H1 (cell line): Measurements from ENCODE around the gene UBE2E1. TPM values are rescaled to one million over a fixed set of nuclear protein-coding genes. Genes with fewer than 3 reads are reported as not detected.

Experiments used
- CTCF ChIA-PET: fragments of 300-600 bp; sonication (Branson Sonifier 250); formaldehyde crosslinking; loops from one replicate; lab custom pipeline; 2021; ENCODE audit not compliant: partially characterized antibody; lab: Charles Lee
- POLR2A ChIA-PET: fragments of 300-600 bp; sonication (Branson Sonifier 250); formaldehyde crosslinking; loops from one replicate; lab custom pipeline; 2021; ENCODE audit warnings: inconsistent platforms; ENCODE audit not compliant: partially characterized antibody; lab: Charles Lee
- DNase-seq, 2 experiments: peaks; one replicate each; pipeline versions ENCODE4 v3.0.0 to v3.0.0-alpha.2; 2010 to 2022; ENCODE audit warnings: low spot score in 2 of 2, low read depth in 1 of 2, mixed read lengths in 1 of 2
- FAIRE-seq: peaks from 2 replicates; lab custom pipeline; 2011; peaks lifted over from hg19 to GRCh38; lab: Jason Lieb, UNC
- H2AFZ ChIP-seq: 2 replicates; pipeline ENCODE4 v1.8.1; 2012; ENCODE audit warnings: low read length, inconsistent platforms
- H2AK5ac ChIP-seq: 2 replicates; pipeline ENCODE4 v1.6.1; 2013; ENCODE audit warnings: low read depth, low read length
- H2BK120ac ChIP-seq: replicated peaks from 2 replicates; pipeline ENCODE3; 2013; ENCODE audit warnings: low read depth, low read length, inconsistent platforms
- H2BK12ac ChIP-seq: 2 replicates; pipeline ENCODE4 v1.6.1; 2013; ENCODE audit warnings: low read depth, low read length
- H2BK15ac ChIP-seq: 2 replicates; pipeline ENCODE4 v1.6.1; 2013; ENCODE audit warnings: low read length
- H2BK20ac ChIP-seq: 2 replicates; pipeline ENCODE4 v1.6.1; 2013; ENCODE audit warnings: low read length
- H2BK5ac ChIP-seq: 2 replicates; pipeline ENCODE4 v1.6.1; 2013; ENCODE audit warnings: low read depth, low read length
- H3K14ac ChIP-seq: 2 replicates; pipeline ENCODE4 v1.6.1; 2013; ENCODE audit warnings: inconsistent platforms; ENCODE audit not compliant: insufficient read length
- H3K18ac ChIP-seq: 2 replicates; pipeline ENCODE4 v1.6.1; 2013; ENCODE audit warnings: low read length; ENCODE audit errors: extremely low read depth
- H3K23ac ChIP-seq: 2 replicates; pipeline ENCODE4 v1.6.1; 2013; ENCODE audit warnings: inconsistent platforms; ENCODE audit not compliant: insufficient read length
- H3K23me2 ChIP-seq: 2 replicates; pipeline ENCODE4 v1.6.1; 2013; ENCODE audit warnings: low read depth, low read length
- H3K27ac ChIP-seq: 2 replicates; pipeline ENCODE4 v1.6.1; 2011; ENCODE audit warnings: low read depth, low read length, inconsistent platforms
- H3K27me3 ChIP-seq, 4 experiments: replicated peaks in 1 of 4; 1 replicate in 1 of 4; 2 replicates in 3 of 4; pipeline versions ENCODE4 v1.6.1 to v1.8.1; 2011 to 2013; ENCODE audit warnings: low read length in 3 of 4, mild to moderate bottlenecking in 3 of 4, inconsistent platforms in 2 of 4, mixed read lengths in 2 of 4, moderate library complexity in 1 of 4; ENCODE audit not compliant: control insufficient read depth in 3 of 4, insufficient read depth in 3 of 4; ENCODE audit errors: extremely low read depth in 1 of 4
- H3K36me3 ChIP-seq, 4 experiments: 2 replicates each; pipeline versions ENCODE4 v1.6.1 to v1.8.1; 2011 to 2013; ENCODE audit warnings: mild to moderate bottlenecking in 4 of 4, low read length in 3 of 4, moderate library complexity in 2 of 4, control low read depth in 1 of 4, inconsistent platforms in 1 of 4; ENCODE audit not compliant: insufficient read depth in 4 of 4, control insufficient read depth in 2 of 4
- H3K4ac ChIP-seq: replicated peaks from 2 replicates; pipeline ENCODE3; 2013; ENCODE audit warnings: low read length, low read depth, mixed read lengths, inconsistent platforms; ENCODE audit not compliant: insufficient read length
- H3K4me1 ChIP-seq, 4 experiments: replicated peaks in 1 of 4; 1 replicate in 1 of 4; 2 replicates in 3 of 4; pipeline versions ENCODE4 v1.6.1 to v1.8.1; 2011 to 2013; ENCODE audit warnings: low read length in 3 of 4, inconsistent platforms in 2 of 4, mixed read lengths in 1 of 4; ENCODE audit not compliant: insufficient read depth in 4 of 4, control insufficient read depth in 3 of 4
- H3K4me2 ChIP-seq, 2 experiments: 2 replicates each; pipeline versions ENCODE4 v1.6.1 to v1.8.1; 2011 to 2013; ENCODE audit warnings: low read depth in 2 of 2, low read length in 2 of 2, control low read depth in 1 of 2, inconsistent platforms in 1 of 2, mild to moderate bottlenecking in 1 of 2; ENCODE audit not compliant: insufficient read depth in 1 of 2
- H3K4me3 ChIP-seq, 4 experiments: fragments of 200-600, 300-600 bp in 1 of 4; sonication (generic), shearing (Covaris generic), sonication (Bioruptor Twin) in 1 of 4; 2 replicates each; pipeline versions ENCODE4 v1.5.1 to v1.8.1; 2011 to 2016; ENCODE audit warnings: low read length in 4 of 4, low read depth in 3 of 4, control low read depth in 2 of 4, inconsistent platforms in 2 of 4, mild to moderate bottlenecking in 2 of 4, mixed read lengths in 1 of 4, moderate library complexity in 1 of 4; ENCODE audit not compliant: insufficient read depth in 2 of 4; ENCODE audit errors: extremely low read depth in 1 of 4
- H3K56ac ChIP-seq: replicated peaks from 2 replicates; pipeline ENCODE3; 2013; ENCODE audit warnings: low read depth, mild to moderate bottlenecking, mixed read lengths, low read length, inconsistent platforms; ENCODE audit not compliant: insufficient read length
- H3K79me1 ChIP-seq: 2 replicates; pipeline ENCODE4 v1.6.1; 2013; ENCODE audit warnings: low read depth, low read length, control low read depth
- H3K79me2 ChIP-seq, 2 experiments: 2 replicates each; pipeline versions ENCODE4 v1.6.1 to v1.8.1; 2012 to 2013; ENCODE audit warnings: low read length in 2 of 2, mild to moderate bottlenecking in 2 of 2, inconsistent platforms in 1 of 2; ENCODE audit not compliant: insufficient read depth in 2 of 2, control insufficient read depth in 1 of 2
- H3K9ac ChIP-seq, 4 experiments: replicated peaks in 1 of 4; 1 replicate in 1 of 4; 2 replicates in 3 of 4; pipeline versions ENCODE4 v1.6.1 to v1.8.1; 2011 to 2013; ENCODE audit warnings: low read depth in 3 of 4, low read length in 3 of 4, control low read depth in 2 of 4, mild to moderate bottlenecking in 2 of 4, moderate library complexity in 2 of 4, inconsistent platforms in 1 of 4; ENCODE audit errors: extremely low read depth in 1 of 4
- H3K9me3 ChIP-seq, 2 experiments: 2 replicates each; pipeline versions ENCODE4 v1.6.1 to v1.8.1; 2012 to 2013; ENCODE audit warnings: mild to moderate bottlenecking in 2 of 2, moderate library complexity in 2 of 2, control low read depth in 1 of 2, inconsistent platforms in 1 of 2, low read depth in 1 of 2, low read length in 1 of 2, mixed read lengths in 1 of 2; ENCODE audit not compliant: insufficient read depth in 2 of 2
- H4K20me1 ChIP-seq, 2 experiments: replicated peaks in 1 of 2; 2 replicates each; pipeline versions ENCODE3 to v1.8.1; 2011 to 2013; ENCODE audit warnings: inconsistent platforms in 2 of 2, low read length in 2 of 2, mild to moderate bottlenecking in 1 of 2; ENCODE audit not compliant: insufficient read depth in 2 of 2, control insufficient read depth in 1 of 2
- H4K5ac ChIP-seq: 2 replicates; pipeline ENCODE4 v1.6.1; 2013; ENCODE audit warnings: low read length, low read depth, mixed read lengths, inconsistent platforms; ENCODE audit not compliant: insufficient read length
- H4K8ac ChIP-seq: 2 replicates; pipeline ENCODE4 v1.8.0; 2013; ENCODE audit warnings: mild to moderate bottlenecking, moderate library complexity, low read length, inconsistent platforms; ENCODE audit not compliant: insufficient read depth; ENCODE audit errors: extremely low read depth
- H4K91ac ChIP-seq: replicated peaks from 2 replicates; pipeline ENCODE3; 2013; ENCODE audit warnings: low read length, mixed read lengths, inconsistent platforms; ENCODE audit not compliant: insufficient read length
- GABPA ChIP-seq: IDR thresholded peaks from 2 replicates; pipeline ENCODE4 v1.6.1; 2011; ENCODE audit warnings: mild to moderate bottlenecking, low read length, moderate library complexity, borderline replicate concordance; ENCODE audit not compliant: insufficient read depth
- POLR2A ChIP-seq, 2 experiments: IDR thresholded peaks; 1 replicate in 1 of 2; 2 replicates in 1 of 2; pipeline ENCODE4 v1.6.1; 2011; ENCODE audit warnings: low read depth in 2 of 2, low read length in 2 of 2, mild to moderate bottlenecking in 2 of 2; ENCODE audit errors: control extremely low read depth in 1 of 2
- RAD21 ChIP-seq, 2 experiments: IDR thresholded peaks in 1 of 2; conservative IDR thresholded peaks in 1 of 2; 2 replicates each; pipeline ENCODE4 v1.6.1; 2011; ENCODE audit warnings: low read depth in 2 of 2, low read length in 2 of 2, improper control_type of control experiment in 1 of 2, inconsistent platforms in 1 of 2, mild to moderate bottlenecking in 1 of 2, moderate library complexity in 1 of 2
- YY1 ChIP-seq: IDR thresholded peaks from 2 replicates; pipeline ENCODE4 v1.6.1; 2011; ENCODE audit warnings: low read depth, mild to moderate bottlenecking, low read length
- WGBS, 2 experiments: shearing (Covaris generic) in 1 of 2; methylation state at CpG; one replicate each; pipeline versions ENCODE4 v1.1.6 to v1.1.7; 2013 to 2015; ENCODE audit warnings: low lambda C conversion rate in 2 of 2, mixed read lengths in 2 of 2, inconsistent platforms in 1 of 2, low coverage in 1 of 2, missing lambda C conversion rate in 1 of 2; ENCODE audit not compliant: insufficient replicate concordance in 2 of 2, insufficient coverage in 1 of 2, insufficient read length in 1 of 2; ENCODE audit errors: extremely low coverage in 1 of 2, missing lambda C conversion rate in 1 of 2; 5-methylcytosine and 5-hydroxymethylcytosine counted together
- polyA plus RNA-seq, 7 experiments: library from polyadenylated mRNA; depleted of rRNA in 3 of 7; stranded (reverse) in 5 of 7; unstranded in 2 of 7; fragments of >200 nt in 5 of 7; fragments of 200-250 nt in 2 of 7; gene quantifications; 1 replicate in 5 of 7; 2 replicates in 1 of 7; 4 replicates in 1 of 7; pipeline versions ENCODE4 v1.2.1 to v1.2.3, GENCODE V29; 2011 to 2013; ENCODE audit warnings: missing spikeins in 2 of 7, mixed read lengths in 2 of 7
- total RNA-seq: library from RNA; stranded (reverse); fragmentation: NEBNext Ultra II Directional; extraction: Animal tissue kit (Norgen Biotek cat#: 25700); gene quantifications from 2 replicates; pipeline ENCODE4 v1.2.1, GENCODE V29; 2021
- TF ChIP-seq, protein P1 (sequence below), 3 experiments: IDR thresholded peaks; 1 replicate in 2 of 3; 2 replicates in 1 of 3; pipeline versions ENCODE4 v1.5.1 to v1.6.1; 2011; ENCODE audit warnings: low read length in 3 of 3, mild to moderate bottlenecking in 3 of 3, inconsistent platforms in 2 of 3, low read depth in 1 of 3, moderate library complexity in 1 of 3; ENCODE audit not compliant: insufficient read depth in 1 of 3; ENCODE audit errors: control extremely low read depth in 1 of 3

Gene UBE2E1
- total and polyA plus RNA-seq, 2 of the 8 experiments (the other 6 are each of a cell fraction or from before 2014, with no cell fraction given): 109 to 141 TPM

DNA sequence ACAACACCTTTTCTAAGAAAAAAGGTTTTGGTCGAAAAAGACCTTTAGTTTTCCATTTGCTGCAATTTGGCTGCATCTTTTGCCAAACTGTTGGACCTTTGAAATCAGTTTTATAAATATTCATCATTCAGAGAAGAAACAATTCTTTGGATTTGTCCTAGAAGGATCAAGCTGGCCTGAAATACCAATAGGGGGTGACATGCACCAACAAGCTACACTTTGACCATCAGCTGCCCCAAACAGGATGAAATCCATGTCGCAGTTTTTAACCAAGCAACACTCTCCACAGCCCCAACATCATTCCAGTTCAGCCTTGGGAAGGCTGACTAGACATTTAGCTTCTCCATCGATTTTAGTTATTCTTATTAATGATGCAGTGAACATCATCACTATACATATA, 121.0 kb downstream of the UBE2E1 start:
- Histone ChIP-seq H2AFZ (no peak overlapping the region), H3K18ac (no peak overlapping the region), H3K36me3 (no peaks in the 10 kb centered on the region), H3K14ac (no peak overlapping the region), H3K27me3 (no peaks in the 10 kb centered on the region), H4K8ac (no peak overlapping the region), H4K20me1 (no peaks in the 10 kb centered on the region), H2AK5ac (no peak overlapping the region), H3K4me1 (peaks cover 0 to 2% (median 0%) of the 10 kb centered on the region in 4 experiments; a peak in 1 of 7 replicates), H3K9ac (no peak overlapping the region), H2BK120ac (no peak overlapping the region), H3K4me3 (no peak overlapping the region), H3K27ac (no peak overlapping the region), H3K79me1 (no peaks in the 10 kb centered on the region), H3K79me2 (no peaks in the 10 kb centered on the region), H3K23me2 (no peaks in the 10 kb centered on the region; the same call in 1 of the 2 replicates), H3K4me2 (no peak overlapping the region), H2BK15ac (no peak overlapping the region), H2BK12ac (no peak overlapping the region), H3K9me3 (no peaks in the 10 kb centered on the region), H3K23ac (no peak overlapping the region), H3K4ac (no peak overlapping the region), H4K91ac (no peak overlapping the region), H2BK5ac (no peak overlapping the region), H3K56ac (no peak overlapping the region), H4K5ac (no peak overlapping the region), H2BK20ac (no peak overlapping the region)
- FAIRE-seq (no peak), DNase-seq (no peak)
- POLR2A ChIA-PET: interaction anchor here (0.7 to 19.1 kb wide), 4 partner anchors 6 to 28 kb away, joined by 3 to 363 read pairs (median 8); partner anchors contain the start of genes NKIRAS1 and RPL15
- CTCF ChIA-PET: interaction anchor here (0.6 to 3.1 kb wide), 4 partner anchors 9 to 55 kb away, joined by 3 to 21 read pairs (median 4); partner anchors contain the start of genes NKIRAS1 and RPL15
- TF ChIP-seq YY1 (no peak), POLR2A (IDR thresholded peaks at IDR 0.05; ENCODE audit: control extremely low read depth in 1 of 2, low read depth in 2 of 2, low read length in 2 of 2) (no peak), GABPA (no peak), RAD21 (IDR thresholded peaks at IDR 0.05 in 1 of 2, conservative IDR thresholded peaks at IDR 0.05 in 1 of 2; ENCODE audit: low read depth in 2 of 2, low read length in 2 of 2) (peak; percentile 48 to 59)
- TF ChIP-seq, protein P1, sequence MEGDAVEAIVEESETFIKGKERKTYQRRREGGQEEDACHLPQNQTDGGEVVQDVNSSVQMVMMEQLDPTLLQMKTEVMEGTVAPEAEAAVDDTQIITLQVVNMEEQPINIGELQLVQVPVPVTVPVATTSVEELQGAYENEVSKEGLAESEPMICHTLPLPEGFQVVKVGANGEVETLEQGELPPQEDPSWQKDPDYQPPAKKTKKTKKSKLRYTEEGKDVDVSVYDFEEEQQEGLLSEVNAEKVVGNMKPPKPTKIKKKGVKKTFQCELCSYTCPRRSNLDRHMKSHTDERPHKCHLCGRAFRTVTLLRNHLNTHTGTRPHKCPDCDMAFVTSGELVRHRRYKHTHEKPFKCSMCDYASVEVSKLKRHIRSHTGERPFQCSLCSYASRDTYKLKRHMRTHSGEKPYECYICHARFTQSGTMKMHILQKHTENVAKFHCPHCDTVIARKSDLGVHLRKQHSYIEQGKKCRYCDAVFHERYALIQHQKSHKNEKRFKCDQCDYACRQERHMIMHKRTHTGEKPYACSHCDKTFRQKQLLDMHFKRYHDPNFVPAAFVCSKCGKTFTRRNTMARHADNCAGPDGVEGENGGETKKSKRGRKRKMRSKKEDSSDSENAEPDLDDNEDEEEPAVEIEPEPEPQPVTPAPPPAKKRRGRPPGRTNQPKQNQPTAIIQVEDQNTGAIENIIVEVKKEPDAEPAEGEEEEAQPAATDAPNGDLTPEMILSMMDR (IDR thresholded peaks at IDR 0.05; ENCODE audit: control extremely low read depth in 1 of 3, insufficient read depth in 1 of 3, low read depth in 1 of 3, low read length in 3 of 3): peak in 2 of 3 experiments; percentile 3 to 24; a peak in 2 of 4 replicates
- 74% methylated on average over 3 of the region's 3 CpGs; no CpG with 5 or more reads in 1 of the 2 experiments for WGBS, 2 experiments
